Stimulated activated CD8-positive, alpha-beta memory T cell treated with anti-CD3 and anti-CD28 coated beads, Interleukin-7, amount 100 ng/mL, for 4 hours (primary cell): ENCODE measurements around the gene L3MBTL4.

ENCODE experiments used
- DNase-seq, 2 donors: peaks; one replicate each; pipeline ENCODE4 v3.0.0-alpha.2; 2020; ENCODE audit warnings: low read depth in 2 of 2

The L3MBTL4 gene

GRCh38 chr18:5964108-5964507 lies 450.6 kb downstream of the L3MBTL4 start:
- no peak for DNase-seq

- no peak for DNase-seq
These were observed 451.4 kb downstream of the L3MBTL4 start for GRCh38 chr18:5963267-5963666.

GRCh38 chr18:5962362-5962761 lies 452.3 kb downstream of the L3MBTL4 start:
- DNase-seq, result no peak

- DNase-seq, result no peak
These were observed 452.9 kb downstream of the L3MBTL4 start for GRCh38 chr18:5961828-5962150.

- DNase-seq, result no peak
These were observed 453.4 kb downstream of the L3MBTL4 start for GRCh38 chr18:5961097-5961827.

- no peak for DNase-seq
These were observed 455.9 kb downstream of the L3MBTL4 start for GRCh38 chr18:5958822-5959221.

- DNase-seq, result no peak
These were observed 458.9 kb downstream of the L3MBTL4 start for GRCh38 chr18:5955861-5956260.

GRCh38 chr18:5951515-5952091 lies 463.1 kb downstream of the L3MBTL4 start:
- DNase-seq, result no peak

- DNase-seq, result no peak
These were observed 465.9 kb downstream of the L3MBTL4 start for GRCh38 chr18:5948781-5949180.

GRCh38 chr18:5948237-5948636 lies 466.5 kb downstream of the L3MBTL4 start:
- DNase-seq, result no peak

- DNase-seq, result no peak
These were observed 470.3 kb downstream of the L3MBTL4 start for GRCh38 chr18:5944448-5944847.

- no peak for DNase-seq
These were observed 471.2 kb downstream of the L3MBTL4 start for GRCh38 chr18:5943514-5943913.

- no peak for DNase-seq
These were observed 472.1 kb downstream of the L3MBTL4 start for GRCh38 chr18:5942591-5942990.

GRCh38 chr18:5941890-5942289 lies 472.8 kb downstream of the L3MBTL4 start:
- no peak for DNase-seq

- DNase-seq, result no peak
These were observed 474.7 kb downstream of the L3MBTL4 start for GRCh38 chr18:5939801-5940667.

GRCh38 chr18:5937795-5938194 lies 476.9 kb downstream of the L3MBTL4 start:
- DNase-seq, result no peak

GRCh38 chr18:5937121-5937520 lies 477.6 kb downstream of the L3MBTL4 start:
- no peak for DNase-seq

- no peak for DNase-seq
These were observed 483.9 kb downstream of the L3MBTL4 start for GRCh38 chr18:5930789-5931188.

- DNase-seq, result no peak
These were observed 496.4 kb downstream of the L3MBTL4 start for GRCh38 chr18:5918205-5918858.

GRCh38 chr18:5914951-5915350 lies 499.8 kb downstream of the L3MBTL4 start:
- no peak for DNase-seq

- DNase-seq, result no peak
These were observed 500.7 kb downstream of the L3MBTL4 start for GRCh38 chr18:5914016-5914415.

- DNase-seq, result no peak
These were observed 502.1 kb downstream of the L3MBTL4 start for GRCh38 chr18:5912566-5912965.
